Mucosa of rectum (tissue), 2 donors: ENCODE data around the gene SYNPO.

Source experiments
- H3K27ac ChIP-seq, 2 donors: one replicate each; pipeline ENCODE4 v1.7.0; 2013; ENCODE audit warnings: inconsistent platforms in 2 of 2, low read depth in 2 of 2, low read length in 2 of 2
- H3K27me3 ChIP-seq, 2 donors: one replicate each; pipeline ENCODE4 v1.7.0; 2013; ENCODE audit warnings: low read length in 2 of 2; ENCODE audit not compliant: control insufficient read depth in 2 of 2, insufficient read depth in 2 of 2
- H3K36me3 ChIP-seq, 2 donors: one replicate each; pipeline ENCODE4 v1.7.0; 2013; ENCODE audit warnings: low read length in 2 of 2; ENCODE audit not compliant: control insufficient read depth in 2 of 2, insufficient read depth in 2 of 2
- H3K4me1 ChIP-seq, 2 donors: one replicate each; pipeline ENCODE4 v1.7.0; 2013; ENCODE audit warnings: low read length in 2 of 2, mild to moderate bottlenecking in 1 of 2; ENCODE audit not compliant: control insufficient read depth in 2 of 2, insufficient read depth in 2 of 2
- H3K4me3 ChIP-seq, 2 donors: one replicate each; pipeline ENCODE4 v1.7.0; 2013; ENCODE audit warnings: low read length in 2 of 2
- H3K9ac ChIP-seq, 2 donors: one replicate each; pipeline ENCODE4 v1.7.0; 2013; ENCODE audit warnings: low read length in 2 of 2, low read depth in 1 of 2, mild to moderate bottlenecking in 1 of 2
- H3K9me3 ChIP-seq, 2 donors: one replicate each; pipeline ENCODE4 v1.7.0; 2013; ENCODE audit warnings: low read length in 2 of 2; ENCODE audit not compliant: control insufficient read depth in 2 of 2
- donor health status: healthy.
- donor health status: Normal muscosa, but diverticular disease.

SYNPO gene

GRCh38 chr5:150647275-150648251, 7.1 kb downstream of the SYNPO start:
- Histone ChIP-seq H3K27ac (no peak overlapping the region), H3K9me3 (no peaks in the 10 kb centered on the region), H3K4me3 (no peak overlapping the region), H3K36me3 (peaks cover 9 to 20% of the 10 kb centered on the region in 2 donors), H3K27me3 (no peaks in the 10 kb centered on the region), H3K4me1 (peaks cover 0 to 12% of the 10 kb centered on the region in 2 donors), H3K9ac (no peak overlapping the region)

GRCh38 chr5:150648294-150649107, 8.0 kb downstream of the SYNPO start:
- Histone ChIP-seq H3K27me3 (no peaks in the 10 kb centered on the region), H3K4me3 (no peak overlapping the region), H3K27ac (no peak overlapping the region), H3K36me3 (peaks cover 9 to 23% of the 10 kb centered on the region in 2 donors), H3K9ac (no peak overlapping the region), H3K4me1 (peaks cover 2 to 9% of the 10 kb centered on the region in 2 donors), H3K9me3 (no peaks in the 10 kb centered on the region)

- peaks cover 4 to 5% of the 10 kb centered on the region in 2 donors for H3K4me1 ChIP-seq
- no peaks in the 10 kb centered on the region for H3K27me3 ChIP-seq
- no peaks in the 10 kb centered on the region for H3K9me3 ChIP-seq
- peaks cover 9 to 23% of the 10 kb centered on the region in 2 donors for H3K36me3 ChIP-seq
- no peak overlapping the region for H3K27ac ChIP-seq
- no peak overlapping the region for H3K9ac ChIP-seq
- H3K4me3 ChIP-seq: no peak overlapping the region
Measured at GRCh38 chr5:150649108-150650020, 8.9 kb downstream of the SYNPO start.

DNA sequence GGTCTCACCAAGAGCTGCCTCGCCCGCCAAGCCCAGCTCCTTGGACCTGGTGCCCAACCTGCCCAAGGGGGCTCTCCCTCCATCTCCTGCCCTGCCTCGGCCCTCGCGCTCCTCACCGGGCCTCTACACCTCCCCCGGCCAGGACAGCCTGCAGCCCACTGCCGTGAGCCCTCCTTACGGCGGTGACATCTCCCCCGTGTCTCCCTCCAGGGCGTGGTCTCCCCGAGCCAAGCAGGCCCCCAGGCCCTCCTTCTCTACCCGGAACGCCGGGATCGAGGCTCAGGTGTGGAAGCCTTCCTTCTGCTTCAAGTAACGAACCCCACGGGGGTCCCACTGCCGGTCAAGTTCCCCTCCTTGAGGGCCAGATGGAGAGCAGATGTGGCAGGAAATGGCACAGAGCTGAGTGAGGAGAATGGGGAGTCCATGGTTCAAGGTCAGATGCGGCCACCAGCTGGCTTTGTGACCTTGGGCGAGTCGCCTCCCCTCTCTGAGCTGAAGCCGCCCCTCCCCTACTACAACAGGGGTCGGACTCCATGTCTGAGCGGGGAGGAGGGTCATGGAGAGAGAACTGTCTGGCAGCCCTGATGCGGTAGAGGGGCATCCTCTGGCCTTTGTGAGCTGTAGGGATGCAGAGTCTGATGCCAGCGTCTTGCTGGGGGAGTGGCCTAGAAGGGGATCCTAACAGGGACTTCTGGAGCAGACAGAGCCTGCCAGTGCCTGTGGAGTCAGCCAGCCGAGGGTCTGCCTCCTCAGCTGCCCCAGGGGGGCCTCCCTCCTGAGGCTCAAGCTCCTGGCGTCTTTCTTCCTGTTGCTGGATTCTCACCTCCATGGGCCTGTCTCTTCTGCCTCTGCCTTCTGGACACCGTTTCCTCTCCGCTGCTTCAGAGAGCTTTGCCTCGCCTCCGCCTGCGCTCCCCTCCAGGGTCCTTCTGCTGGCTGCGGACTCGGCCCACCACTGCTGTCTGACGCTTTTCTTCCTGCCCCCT, 9.9 kb downstream of the SYNPO start:
- Histone ChIP-seq H3K36me3 (peaks cover 9 to 23% of the 10 kb centered on the region in 2 donors), H3K9me3 (no peaks in the 10 kb centered on the region), H3K9ac (no peak overlapping the region), H3K27ac (no peak overlapping the region), H3K4me1 (peaks cover 2 to 4% of the 10 kb centered on the region in 2 donors), H3K4me3 (no peak overlapping the region), H3K27me3 (no peaks in the 10 kb centered on the region)

GRCh38 chr5:150651382-150651781, 10.9 kb downstream of the SYNPO start:
- no peak overlapping the region for H3K27ac ChIP-seq
- no peaks in the 10 kb centered on the region for H3K27me3 ChIP-seq
- H3K4me1 ChIP-seq: peaks cover 4 to 8% of the 10 kb centered on the region in 2 donors
- H3K9ac ChIP-seq: no peak overlapping the region
- no peak overlapping the region for H3K4me3 ChIP-seq
- peaks cover 9 to 23% of the 10 kb centered on the region in 2 donors for H3K36me3 ChIP-seq
- H3K9me3 ChIP-seq: no peaks in the 10 kb centered on the region

GRCh38 chr5:150651924-150652671, 11.6 kb downstream of the SYNPO start:
- Histone ChIP-seq H3K27ac (no peak overlapping the region), H3K27me3 (no peaks in the 10 kb centered on the region), H3K36me3 (peaks cover 9 to 23% of the 10 kb centered on the region in 2 donors), H3K4me3 (no peak overlapping the region), H3K4me1 (peaks cover 6 to 11% of the 10 kb centered on the region in 2 donors), H3K9me3 (no peaks in the 10 kb centered on the region), H3K9ac (no peak overlapping the region)

- H3K36me3 ChIP-seq: peaks cover 7 to 21% of the 10 kb centered on the region in 2 donors
- no peaks in the 10 kb centered on the region for H3K9me3 ChIP-seq
- no peak overlapping the region for H3K27ac ChIP-seq
- no peaks in the 10 kb centered on the region for H3K27me3 ChIP-seq
- H3K4me3 ChIP-seq: no peak overlapping the region
- no peak overlapping the region for H3K9ac ChIP-seq
- H3K4me1 ChIP-seq: peaks cover 12 to 14% of the 10 kb centered on the region in 2 donors
Measured at GRCh38 chr5:150653145-150653761, 12.8 kb downstream of the SYNPO start.

GRCh38 chr5:150653762-150654556, 13.5 kb downstream of the SYNPO start:
- peaks cover 12 to 14% of the 10 kb centered on the region in 2 donors for H3K4me1 ChIP-seq
- no peak overlapping the region for H3K4me3 ChIP-seq
- H3K27me3 ChIP-seq: no peaks in the 10 kb centered on the region
- no peak overlapping the region for H3K27ac ChIP-seq
- H3K9ac ChIP-seq: no peak overlapping the region
- H3K9me3 ChIP-seq: no peaks in the 10 kb centered on the region
- peaks cover 3 to 17% of the 10 kb centered on the region in 2 donors for H3K36me3 ChIP-seq
